Measurements from ENCODE around the gene OTOS.
A peak's percentile ranks its signal among the peaks of the same experiment; 100 is the strongest.

The OTOS gene

DNA sequence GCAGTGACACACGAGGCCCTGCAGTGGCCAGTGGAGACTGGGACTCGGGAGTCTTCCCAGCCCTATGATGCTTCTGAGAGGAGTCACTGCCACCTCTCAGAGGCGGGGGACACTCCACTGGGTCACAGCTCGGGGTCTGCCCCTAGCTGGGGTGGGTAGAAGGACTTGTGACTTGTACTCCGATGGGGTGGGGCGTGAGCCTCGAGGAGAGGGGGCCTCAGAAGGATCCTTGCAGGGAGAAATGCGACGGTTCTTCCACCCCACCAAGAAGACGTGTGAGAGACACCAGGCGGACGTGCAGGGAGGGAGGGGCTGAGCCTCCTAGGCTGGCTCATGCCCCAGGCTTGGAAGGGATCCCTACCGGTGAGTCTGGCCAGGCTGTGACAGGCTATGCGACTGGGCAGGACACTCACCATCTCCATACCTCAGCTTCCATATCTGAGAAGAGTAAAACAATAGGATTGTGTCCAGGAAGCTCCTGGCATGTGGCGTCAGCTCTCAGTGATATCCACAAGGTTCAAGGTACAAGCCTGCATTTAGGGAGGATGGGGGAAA lies 11.1 kb upstream of the OTOS start:
- DNase-seq (ENCODE audit: low read depth): no peak

DNA sequence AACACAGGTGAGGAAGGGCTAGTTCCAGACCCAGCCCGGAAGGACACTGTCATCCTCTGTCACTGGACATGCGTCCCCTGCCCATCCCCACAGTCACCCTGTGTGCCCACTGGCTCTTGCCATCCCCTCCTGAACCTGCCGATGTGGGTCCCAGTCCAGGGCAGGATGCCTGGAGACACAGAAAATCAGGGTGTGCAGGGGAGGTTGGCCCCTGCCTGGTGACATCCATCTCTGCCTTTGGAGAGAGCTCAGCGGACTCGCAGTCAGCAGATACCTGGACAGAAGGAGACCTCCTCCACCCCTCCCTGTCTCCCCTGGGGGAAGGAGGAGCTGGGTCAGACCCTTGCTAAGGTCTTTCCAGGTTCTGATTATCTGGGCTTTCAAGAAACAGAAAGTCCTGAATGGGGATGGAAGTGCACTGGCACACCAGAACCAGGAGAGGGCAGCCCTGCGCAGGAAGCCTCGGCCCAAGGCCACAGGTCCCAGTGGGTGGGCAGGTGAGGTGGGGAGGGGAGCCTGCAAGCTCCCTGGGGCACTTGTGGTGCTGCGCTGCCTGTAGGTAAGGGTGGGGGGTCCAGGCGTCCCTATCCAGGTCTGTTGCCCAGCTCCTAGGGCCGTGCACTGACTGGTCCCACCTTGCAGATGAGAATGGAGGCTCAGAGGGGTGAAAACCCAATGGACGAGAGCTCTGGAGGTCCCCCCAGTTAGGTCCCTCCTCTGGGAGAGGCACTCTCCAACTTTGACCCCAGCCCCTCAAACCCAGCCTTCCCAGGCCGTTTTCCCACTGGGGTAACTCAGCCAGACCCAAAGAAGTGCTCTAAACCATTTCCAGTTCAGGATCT lies 9.7 kb upstream of the OTOS start:
- no peak for DNase-seq (ENCODE audit: low read depth)

DNA sequence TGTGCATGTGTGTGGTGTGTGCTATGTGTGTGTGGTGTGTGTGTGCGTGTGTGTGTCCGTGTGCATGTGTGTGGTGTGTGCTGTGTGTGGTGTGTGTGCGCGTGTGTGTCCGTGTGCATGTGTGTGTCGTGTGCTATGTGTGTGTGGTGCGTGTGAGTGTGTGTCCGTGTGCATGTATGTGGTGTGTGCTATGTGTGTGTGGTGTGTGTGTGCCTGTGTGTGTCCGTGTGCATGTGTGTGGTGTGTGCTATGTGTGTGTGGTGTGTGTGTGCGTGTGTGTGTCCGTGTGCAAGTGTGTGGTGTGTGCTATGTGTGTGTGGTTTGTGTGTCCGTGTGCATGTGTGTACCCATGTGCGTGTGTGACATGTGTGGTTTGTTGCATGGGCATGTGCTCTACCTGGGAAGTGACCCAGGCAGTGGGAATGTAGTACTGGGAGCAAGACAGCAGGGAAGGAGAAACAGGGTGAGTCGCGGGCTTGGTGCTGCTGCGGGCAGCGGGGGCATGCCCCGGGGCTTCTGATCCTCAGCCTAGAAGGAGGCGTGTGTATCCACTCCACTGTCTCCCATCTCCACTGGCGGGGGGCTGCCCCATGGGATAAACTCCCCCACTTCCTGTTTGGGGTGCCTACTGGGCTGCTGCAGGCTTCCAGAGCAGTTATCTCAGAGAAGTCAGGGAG lies 7.6 kb upstream of the OTOS start:
- DNase-seq (ENCODE audit: low read depth): no peak

DNA sequence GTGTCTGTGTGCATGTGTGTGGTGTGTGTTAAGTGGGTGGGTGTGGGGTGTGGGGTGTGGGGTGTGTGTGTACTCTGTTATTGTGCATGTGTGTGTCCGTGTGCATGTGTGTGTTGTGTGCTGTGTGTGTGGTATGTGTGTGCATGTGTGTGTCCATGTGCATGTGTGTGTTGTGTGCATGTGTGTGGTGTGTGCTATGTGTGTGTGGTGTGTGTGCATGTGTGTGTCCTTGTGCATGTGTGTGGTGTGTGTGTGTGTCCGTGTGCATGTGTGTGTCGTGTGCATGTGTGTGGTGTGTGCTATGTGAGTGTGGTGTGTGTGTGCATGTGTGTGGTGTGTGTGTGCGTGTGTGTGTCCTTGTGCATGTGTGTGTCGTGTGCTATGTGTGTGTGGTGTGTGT lies 6.9 kb upstream of the OTOS start:
- no peak for DNase-seq (ENCODE audit: low read depth)

DNA sequence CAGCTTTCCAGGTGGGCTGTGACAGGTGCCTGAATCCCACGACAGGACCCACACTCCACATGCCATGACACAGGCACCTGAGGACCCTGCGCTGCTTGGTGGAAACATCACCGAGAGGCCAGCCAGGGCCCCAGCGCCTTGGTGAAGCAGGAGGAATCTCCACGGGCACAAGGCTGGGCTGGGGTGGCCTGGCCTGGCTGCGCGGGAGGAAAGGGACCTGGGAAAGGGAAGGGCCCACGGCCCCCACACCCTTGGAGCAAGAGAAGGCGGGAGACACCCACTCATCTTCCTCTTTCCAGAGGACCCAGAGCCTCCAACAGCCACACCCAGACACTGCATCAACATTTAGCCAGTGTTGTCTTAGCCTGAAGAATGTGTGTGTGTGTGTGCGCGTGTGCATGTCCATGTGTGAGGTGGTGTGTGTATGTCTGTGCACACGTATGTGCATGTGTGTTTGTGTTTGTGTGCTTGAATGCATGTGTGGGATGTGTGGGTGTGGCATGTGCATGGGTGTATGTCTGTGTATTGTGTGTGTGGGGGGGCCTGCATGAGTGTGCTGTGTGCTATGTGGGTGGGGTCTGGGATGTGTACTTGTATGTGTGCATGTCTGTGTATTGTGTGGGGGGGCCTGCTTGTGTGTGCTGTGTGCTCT lies 6.3 kb upstream of the OTOS start:
- no peak for DNase-seq (ENCODE audit: low read depth)

DNA sequence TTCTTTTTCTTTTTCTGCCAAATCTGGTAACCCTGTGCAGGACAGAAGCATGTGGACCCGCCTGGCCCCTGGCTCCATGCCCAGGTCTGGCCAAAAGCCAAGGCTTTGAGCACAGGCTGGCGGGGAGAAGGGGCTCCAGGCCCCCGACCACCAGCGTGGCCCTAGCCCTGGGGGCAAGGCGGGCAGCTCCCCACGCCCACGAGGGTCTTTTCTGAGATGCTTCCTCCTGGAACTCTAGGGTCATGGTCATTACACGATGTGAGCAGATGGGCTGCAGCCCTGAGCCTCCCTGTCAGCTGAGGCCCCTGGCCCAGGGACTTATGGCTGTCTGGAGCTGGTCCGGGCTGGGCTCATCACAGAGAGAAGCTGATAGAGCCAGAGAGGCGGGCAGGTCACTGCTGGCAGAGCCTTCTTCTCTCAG lies 5.7 kb upstream of the OTOS start:
- DNase-seq (ENCODE audit: low read depth): no peak

DNA sequence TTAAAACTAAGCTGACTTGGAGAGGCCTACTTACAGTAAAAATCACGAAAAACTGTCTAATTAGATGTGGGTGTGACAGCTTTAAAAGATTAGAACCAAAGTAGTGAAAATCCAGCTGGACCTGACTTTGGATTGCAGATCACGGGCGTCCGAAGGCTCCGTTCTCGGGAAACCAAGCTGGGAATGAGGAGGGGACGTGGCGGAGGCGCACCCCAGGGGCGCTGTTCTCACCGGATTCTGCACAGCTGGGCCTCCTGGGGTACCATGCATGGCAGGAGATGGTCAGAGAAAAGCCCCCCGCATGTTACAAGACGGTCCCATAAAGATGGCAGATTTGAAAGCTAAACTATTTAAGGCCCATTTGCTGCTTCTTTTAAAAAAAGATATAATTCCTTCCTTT lies 5.0 kb upstream of the OTOS start:
- DNase-seq (ENCODE audit: low read depth): no peak

DNA sequence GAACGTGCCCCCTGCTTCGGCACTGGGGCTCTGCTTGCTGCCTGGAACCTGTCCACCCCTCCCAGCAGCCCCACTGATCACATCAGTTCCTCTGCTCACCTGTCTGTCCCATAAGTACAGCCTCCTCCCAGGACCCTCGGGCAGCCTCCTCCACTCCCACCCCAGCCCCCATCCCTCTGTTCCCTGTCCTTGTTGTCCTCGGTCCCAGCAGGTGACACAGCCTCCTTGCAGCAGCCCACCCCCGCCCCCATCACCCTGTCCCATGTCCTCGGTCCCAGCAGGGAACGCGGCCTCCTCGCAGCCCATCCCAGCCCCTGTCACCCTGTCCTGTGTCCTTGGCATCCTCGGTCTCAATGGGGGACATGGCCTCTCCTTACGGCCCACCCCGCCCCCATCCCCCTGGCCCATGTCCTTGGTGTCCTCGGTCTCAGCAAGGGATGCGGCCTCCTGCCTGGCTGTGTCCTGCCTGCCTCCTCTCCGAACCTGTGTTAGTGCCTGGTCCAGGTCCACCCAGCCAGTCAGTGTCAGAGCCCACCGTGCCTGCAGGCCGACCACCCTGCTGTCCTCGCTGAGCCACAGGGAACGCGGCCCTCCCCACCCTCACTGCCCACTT lies 4.3 kb upstream of the OTOS start:
- no peak for DNase-seq (ENCODE audit: low read depth)

GRCh38 chr2:240143801-240144648 lies 3.6 kb upstream of the OTOS start:
- DNase-seq (ENCODE audit: low read depth): peak; percentile 63

DNA sequence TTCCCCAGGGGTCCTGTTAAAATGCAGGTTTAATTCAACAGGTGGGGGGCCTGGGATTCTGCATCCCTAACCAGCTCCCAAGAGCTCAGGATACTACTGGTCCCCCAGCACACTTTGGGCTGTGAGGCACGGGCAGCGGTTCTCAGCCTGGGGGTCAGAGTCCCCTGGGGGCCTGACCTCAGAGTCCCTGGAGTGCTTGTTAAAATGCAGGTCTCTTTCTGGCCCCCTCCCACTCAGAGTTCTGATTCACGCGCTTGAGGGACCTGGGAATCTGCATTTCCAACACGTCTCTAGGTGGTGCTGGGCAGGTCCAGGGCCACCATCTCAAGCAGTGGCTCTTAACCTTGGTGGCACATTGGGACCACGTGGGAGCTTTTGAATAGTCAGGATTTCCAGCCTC lies 2.8 kb upstream of the OTOS start:
- no peak for DNase-seq (ENCODE audit: low read depth)

DNA sequence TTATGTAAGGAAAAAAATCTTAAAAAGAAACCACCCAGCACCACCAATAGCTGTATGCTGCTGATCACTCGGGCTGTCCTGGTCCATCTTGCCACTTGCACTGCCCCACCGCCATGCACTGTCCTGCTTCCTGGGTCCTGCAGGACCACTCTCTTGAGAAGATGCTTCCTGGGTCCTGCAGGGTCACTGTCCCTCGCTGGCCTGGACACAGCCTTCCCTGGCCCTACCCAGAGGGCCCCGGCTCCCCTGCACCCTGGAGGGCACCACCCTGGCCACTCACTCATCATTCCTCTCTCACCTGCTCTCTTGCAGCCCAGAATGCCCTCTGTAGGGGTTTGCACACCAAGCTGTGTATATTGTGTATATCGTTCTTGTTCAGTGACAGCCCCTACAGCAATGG lies 2.4 kb upstream of the OTOS start:
- no peak for DNase-seq (ENCODE audit: low read depth)

- no peak for DNase-seq (ENCODE audit: low read depth)
Observed at GRCh38 chr2:240142256-240142775, 1.9 kb upstream of the OTOS start.

DNA sequence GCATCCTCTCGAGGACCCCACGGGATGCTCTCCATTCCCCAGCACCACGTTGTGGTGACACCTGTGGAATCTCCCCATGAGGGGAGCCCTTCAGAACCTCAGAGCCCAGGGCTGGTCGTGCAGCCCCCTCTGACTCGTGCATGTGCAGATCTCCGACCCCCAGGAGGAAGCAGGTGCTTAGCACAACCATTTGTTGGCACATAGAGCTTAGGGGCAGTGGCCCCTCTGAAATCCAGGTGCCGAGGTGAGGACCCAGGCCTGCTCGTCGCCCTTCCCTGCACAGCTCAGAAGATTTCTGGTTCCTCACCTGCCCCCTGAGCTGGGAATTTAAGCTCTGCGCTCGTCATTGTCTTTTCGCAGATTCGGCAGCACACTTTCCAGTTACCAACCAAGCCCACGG lies 1.3 kb upstream of the OTOS start:
- no peak for DNase-seq (ENCODE audit: low read depth)

GRCh38 chr2:240140920-240141319 lies 462 bp upstream of the OTOS start:
- DNase-seq (ENCODE audit: low read depth): no peak

DNA sequence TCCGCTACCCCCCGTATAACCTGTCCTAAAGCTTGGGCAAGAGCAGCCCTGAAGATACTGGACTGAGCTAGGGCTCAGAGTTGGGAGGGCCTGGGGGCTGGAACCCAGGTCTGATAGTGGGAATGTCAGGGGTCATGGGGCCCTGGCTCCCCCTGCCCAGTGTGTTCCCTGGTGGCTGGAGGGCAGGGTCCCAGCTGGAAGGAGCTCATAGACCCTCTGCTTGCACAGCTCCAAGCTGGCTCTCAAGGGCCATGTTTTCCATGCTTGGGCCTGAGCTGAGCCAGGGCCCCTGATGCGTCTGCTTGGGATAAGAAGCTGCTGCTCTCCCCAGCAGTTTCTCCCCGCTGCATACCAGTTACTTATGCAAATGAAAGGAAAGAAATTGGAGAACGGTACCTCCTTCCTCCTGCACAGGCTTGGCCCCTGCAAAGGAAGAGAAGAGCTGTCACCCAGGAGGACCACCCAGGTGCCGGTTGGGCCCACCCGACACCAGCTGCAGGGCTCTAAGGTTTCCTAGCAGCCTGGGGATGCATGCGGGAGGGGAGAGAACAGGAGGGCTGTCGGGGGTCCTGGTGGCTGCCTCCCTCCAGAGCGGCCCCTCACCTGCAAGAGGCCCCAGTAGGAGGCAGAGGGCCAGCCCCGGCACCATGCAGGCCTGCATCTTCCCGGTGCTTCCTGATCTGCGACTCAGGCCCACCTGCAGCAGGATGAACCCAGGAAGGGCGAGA lies 628 bp downstream of the OTOS start:
- DNase-seq (ENCODE audit: low read depth): no peak

- no peak for DNase-seq (ENCODE audit: low read depth)
Observed at GRCh38 chr2:240139011-240139441, 1.4 kb downstream of the OTOS start.

DNA sequence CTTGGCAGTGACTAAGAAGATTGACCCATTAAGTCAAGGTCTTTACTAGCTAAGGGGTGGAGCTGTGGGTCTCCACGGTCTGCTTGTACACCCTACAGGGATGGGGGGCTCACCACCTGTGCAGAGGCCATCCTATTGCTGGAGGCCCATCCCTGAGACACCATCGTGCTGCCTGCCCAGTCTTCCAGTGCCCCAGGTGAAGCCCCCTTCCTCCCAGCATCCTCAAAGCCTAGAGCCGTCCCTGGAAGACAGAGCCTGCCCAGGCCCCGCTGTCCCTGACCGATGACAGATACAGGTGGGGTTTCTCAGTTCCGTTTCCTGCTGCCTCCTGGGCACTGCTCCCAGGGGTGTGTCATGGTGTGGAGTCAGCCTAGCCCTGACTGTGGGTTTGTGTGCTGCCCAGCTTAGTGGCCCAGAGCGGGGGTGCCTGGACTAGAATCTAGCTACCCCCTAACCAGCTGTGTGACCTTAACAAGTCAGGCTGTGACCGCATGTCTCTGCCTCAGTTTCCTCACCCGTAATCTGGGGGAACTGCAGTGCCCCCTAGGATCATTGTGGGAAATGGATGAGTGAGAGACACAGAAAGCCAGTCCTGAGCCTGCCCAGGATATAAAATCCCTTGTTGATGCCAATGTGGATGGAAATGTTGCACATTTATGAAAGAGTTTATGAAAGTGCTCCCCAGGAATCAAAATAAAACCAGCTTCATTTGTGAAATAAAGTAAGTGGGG lies 2.0 kb downstream of the OTOS start:
- DNase-seq (ENCODE audit: low read depth): no peak

- no peak for DNase-seq (ENCODE audit: low read depth)
Observed at GRCh38 chr2:240137596-240138253, 2.7 kb downstream of the OTOS start.

- DNase-seq (ENCODE audit: low read depth): peak; percentile 12
Observed at GRCh38 chr2:240136671-240137292, 3.7 kb downstream of the OTOS start.

Measured in stimulated activated CD4-positive, alpha-beta T cell treated with anti-CD3 and anti-CD28 coated beads, Interleukin-2, amount 100 ng/mL, for 4 hours (primary cell).